IPS-20b (cell line): ENCODE data around the gene CAMK1D.

Experiments
- H3K27ac ChIP-seq: one replicate; pipeline ENCODE4 v1.5.1; 2013; ENCODE audit warnings: low read length
- H3K27me3 ChIP-seq: 2 replicates; pipeline ENCODE4 v1.6.1; 2013; ENCODE audit warnings: mild to moderate bottlenecking, low read length, inconsistent platforms; ENCODE audit not compliant: insufficient read depth
- H3K36me3 ChIP-seq: 2 replicates; pipeline ENCODE4 v1.6.1; 2013; ENCODE audit warnings: low read depth, mild to moderate bottlenecking, inconsistent platforms, low read length, moderate library complexity; ENCODE audit not compliant: insufficient read depth
- H3K4me1 ChIP-seq: 2 replicates; pipeline ENCODE4 v1.6.1; 2013; ENCODE audit warnings: mild to moderate bottlenecking, control low read depth, inconsistent platforms, low read length, moderate library complexity; ENCODE audit not compliant: insufficient read depth
- H3K4me3 ChIP-seq: 2 replicates; pipeline ENCODE4 v1.5.1; 2013; ENCODE audit warnings: mild to moderate bottlenecking, low read length, inconsistent platforms
- H3K9ac ChIP-seq: 2 replicates; pipeline ENCODE4 v1.6.1; 2013; ENCODE audit warnings: low read depth, mild to moderate bottlenecking, inconsistent platforms, low read length, moderate library complexity
- H3K9me3 ChIP-seq: 2 replicates; pipeline ENCODE4 v1.6.1; 2013; ENCODE audit warnings: mild to moderate bottlenecking, low read depth, low read length, inconsistent platforms; ENCODE audit not compliant: insufficient read depth

Gene CAMK1D

DNA sequence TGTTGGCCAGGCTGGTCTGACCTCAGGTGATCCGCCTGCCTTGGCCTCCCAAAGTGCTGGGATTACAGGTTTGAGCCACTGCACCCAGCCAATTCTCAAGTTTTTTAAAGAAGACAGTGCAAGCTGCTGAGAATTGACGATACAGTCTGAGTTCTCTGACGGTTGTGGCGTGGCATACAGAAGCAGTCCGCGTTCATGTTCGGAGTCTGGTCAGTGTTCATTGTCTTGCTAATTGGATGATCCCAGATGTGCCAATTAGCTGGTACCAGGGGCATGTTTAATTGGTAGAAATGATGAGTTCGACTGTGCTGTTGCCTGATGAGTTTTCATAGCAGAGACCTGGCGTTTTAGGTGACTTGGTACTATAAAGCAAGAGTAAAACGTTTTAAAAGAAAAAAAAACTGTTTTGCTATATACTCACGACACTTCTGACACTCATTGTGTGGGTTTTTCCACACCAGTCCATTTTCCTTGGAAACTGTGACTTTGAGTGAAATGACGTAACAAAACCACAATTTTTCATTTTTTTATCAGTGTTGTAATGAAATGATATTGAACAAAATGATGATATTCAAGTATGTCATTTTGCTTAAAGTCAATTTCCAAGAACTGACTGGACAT lies 32.3 kb downstream of the CAMK1D start:
- Histone ChIP-seq H3K4me3 (no peak overlapping the region), H3K4me1 (no peaks in the 10 kb centered on the region), H3K27ac (no peak overlapping the region), H3K9me3 (no peaks in the 10 kb centered on the region), H3K27me3 (no peaks in the 10 kb centered on the region), H3K9ac (no peak overlapping the region), H3K36me3 (no peaks in the 10 kb centered on the region)

GRCh38 chr10:12382157-12382548 lies 32.8 kb downstream of the CAMK1D start:
- no peaks in the 10 kb centered on the region for H3K36me3 ChIP-seq
- no peaks in the 10 kb centered on the region for H3K27me3 ChIP-seq
- H3K9me3 ChIP-seq, result no peaks in the 10 kb centered on the region
- H3K27ac ChIP-seq, result no peak overlapping the region
- no peak overlapping the region for H3K9ac ChIP-seq
- H3K4me3 ChIP-seq, result no peak overlapping the region
- no peaks in the 10 kb centered on the region for H3K4me1 ChIP-seq

DNA sequence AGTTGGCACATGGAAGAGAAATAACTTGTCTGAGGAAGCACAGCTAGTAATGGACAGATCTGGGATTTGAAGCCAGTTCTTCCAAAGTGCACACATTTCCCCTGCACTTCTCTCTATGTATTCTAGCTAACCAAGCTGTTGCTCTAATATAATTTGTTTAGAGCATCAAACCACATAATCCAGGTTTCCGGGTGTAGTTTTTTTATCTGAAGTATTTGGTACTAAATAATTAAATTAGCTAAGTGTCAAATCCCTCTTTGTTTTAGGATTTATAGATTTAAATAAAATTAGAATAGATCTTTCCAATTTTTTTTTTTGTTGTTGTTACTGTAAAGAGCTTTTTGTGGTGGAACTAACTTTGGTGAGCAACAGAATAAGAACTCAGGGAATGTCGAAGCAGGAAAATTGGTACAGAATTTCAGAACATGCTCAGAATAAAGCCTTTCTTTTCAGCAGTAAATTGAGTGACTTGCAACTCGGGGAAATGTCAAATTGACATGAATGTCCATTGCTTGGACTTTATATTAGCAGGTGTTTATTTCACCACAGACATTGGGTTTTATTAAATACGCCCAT lies 33.7 kb downstream of the CAMK1D start:
- no peaks in the 10 kb centered on the region for H3K9me3 ChIP-seq
- no peak overlapping the region for H3K9ac ChIP-seq
- H3K27ac ChIP-seq, result no peak overlapping the region
- H3K4me1 ChIP-seq, result no peaks in the 10 kb centered on the region
- H3K4me3 ChIP-seq, result no peak overlapping the region
- H3K36me3 ChIP-seq, result no peaks in the 10 kb centered on the region
- H3K27me3 ChIP-seq, result no peaks in the 10 kb centered on the region

DNA sequence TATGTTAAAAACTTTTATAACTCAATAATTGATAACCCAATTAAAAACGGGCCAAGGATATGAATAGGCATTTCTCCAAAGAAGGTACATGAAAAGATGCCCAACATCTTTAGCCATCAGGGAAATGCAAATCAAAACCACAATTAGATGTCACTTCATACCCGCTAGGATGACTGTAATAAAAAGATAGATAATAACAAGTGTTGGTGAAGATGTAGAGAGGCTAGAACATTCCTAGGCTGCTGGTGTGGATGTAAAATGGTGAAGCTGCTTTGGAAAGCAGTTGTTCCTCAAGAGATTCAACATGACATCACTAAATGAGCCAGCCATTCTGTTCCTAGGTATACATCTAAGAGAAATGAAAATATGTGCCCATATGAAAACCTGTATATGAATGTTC lies 35.6 kb downstream of the CAMK1D start:
- Histone ChIP-seq H3K27me3 (no peaks in the 10 kb centered on the region), H3K9ac (no peak overlapping the region), H3K36me3 (no peaks in the 10 kb centered on the region), H3K4me3 (no peak overlapping the region), H3K27ac (no peak overlapping the region), H3K9me3 (no peaks in the 10 kb centered on the region), H3K4me1 (no peaks in the 10 kb centered on the region)

- Histone ChIP-seq H3K27ac (no peak overlapping the region), H3K4me1 (peaks cover 5% of the 10 kb centered on the region; the same call in 1 of the 2 replicates), H3K9ac (no peak overlapping the region), H3K9me3 (no peaks in the 10 kb centered on the region), H3K36me3 (no peaks in the 10 kb centered on the region), H3K27me3 (no peaks in the 10 kb centered on the region), H3K4me3 (no peak overlapping the region)
These were observed 38.3 kb downstream of the CAMK1D start for GRCh38 chr10:12387561-12388210.

- Histone ChIP-seq H3K4me3 (no peak overlapping the region), H3K4me1 (peaks cover 5% of the 10 kb centered on the region; the same call in 1 of the 2 replicates)
These were observed 39.3 kb downstream of the CAMK1D start for GRCh38 chr10:12388671-12389070.

DNA sequence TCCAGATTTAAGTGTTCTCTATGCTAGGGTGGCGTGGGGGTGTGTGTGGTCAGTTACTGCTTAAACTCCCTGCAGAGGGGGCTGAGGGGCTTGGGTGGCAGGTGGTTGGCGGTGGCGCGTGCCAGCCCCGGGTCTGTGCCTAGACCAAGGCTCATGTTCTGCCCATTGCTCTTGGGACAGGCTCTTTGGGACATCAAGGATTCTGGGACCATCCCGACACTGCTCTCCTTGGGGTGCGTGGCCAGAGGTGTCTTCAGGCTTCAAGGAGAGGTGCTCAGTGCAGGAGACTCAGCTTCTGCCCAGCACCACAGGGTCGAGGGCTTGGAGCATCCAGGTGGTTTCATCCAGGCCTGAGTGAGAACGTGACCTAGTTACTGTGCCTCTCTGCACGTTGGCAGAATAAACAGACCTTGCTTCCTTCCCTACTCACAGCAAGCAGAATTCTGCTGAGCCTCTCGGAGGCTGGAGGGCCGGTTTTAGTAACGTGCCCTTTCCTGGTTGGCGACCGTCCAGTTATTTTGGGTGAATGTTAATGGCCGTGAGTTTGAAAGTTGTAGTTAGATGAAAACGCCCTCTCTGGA lies 39.9 kb downstream of the CAMK1D start:
- Histone ChIP-seq H3K9me3 (no peaks in the 10 kb centered on the region), H3K36me3 (no peaks in the 10 kb centered on the region), H3K27ac (no peak overlapping the region), H3K4me3 (no peak overlapping the region), H3K27me3 (no peaks in the 10 kb centered on the region), H3K4me1 (peaks cover 5% of the 10 kb centered on the region; the same call in 1 of the 2 replicates), H3K9ac (no peak overlapping the region)

More at GRCh38 chr10:12388671-12389070, 39.3 kb downstream of the CAMK1D start:
- Histone ChIP-seq H3K27me3 (no peaks in the 10 kb centered on the region), H3K27ac (no peak overlapping the region), H3K9ac (no peak overlapping the region), H3K36me3 (no peaks in the 10 kb centered on the region), H3K9me3 (no peaks in the 10 kb centered on the region)

- H3K27me3 ChIP-seq, result no peaks in the 10 kb centered on the region
- H3K4me1 ChIP-seq, result peaks cover 7% of the 10 kb centered on the region; the same call in 1 of the 2 replicates
- H3K36me3 ChIP-seq, result no peaks in the 10 kb centered on the region
- no peak overlapping the region for H3K9ac ChIP-seq
- no peaks in the 10 kb centered on the region for H3K9me3 ChIP-seq
- H3K4me3 ChIP-seq, result no peak overlapping the region
- no peak overlapping the region for H3K27ac ChIP-seq
These were observed 41.4 kb downstream of the CAMK1D start for GRCh38 chr10:12390733-12391132.

GRCh38 chr10:12391206-12391605 lies 41.9 kb downstream of the CAMK1D start:
- H3K4me3 ChIP-seq, result no peak overlapping the region

DNA sequence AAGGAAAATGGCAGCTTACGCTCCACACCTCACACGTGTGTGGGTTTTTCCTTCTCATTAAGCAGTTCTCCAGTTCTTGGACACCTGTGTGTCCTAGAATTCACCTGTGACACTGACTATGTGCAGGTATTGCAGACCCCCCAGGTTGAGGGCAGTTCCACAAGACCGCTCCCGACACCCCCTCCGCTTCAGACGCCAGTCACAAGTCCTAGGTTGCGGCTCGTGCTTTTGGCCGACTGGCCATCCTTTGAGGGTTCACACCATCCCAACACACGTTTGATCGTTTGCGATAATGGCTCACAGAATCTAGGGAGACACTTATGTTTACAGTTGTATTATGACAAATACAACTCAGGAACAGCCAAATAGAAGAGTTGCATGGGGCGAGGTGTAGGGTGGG lies 44.5 kb downstream of the CAMK1D start:
- H3K27ac ChIP-seq, result no peak overlapping the region
- H3K9me3 ChIP-seq, result no peaks in the 10 kb centered on the region
- H3K27me3 ChIP-seq, result no peaks in the 10 kb centered on the region
- no peaks in the 10 kb centered on the region for H3K36me3 ChIP-seq
- no peak overlapping the region for H3K9ac ChIP-seq
- peaks cover 13% of the 10 kb centered on the region; the same call in 1 of the 2 replicates for H3K4me1 ChIP-seq
- H3K4me3 ChIP-seq, result no peak overlapping the region

More at GRCh38 chr10:12391206-12391605, 41.9 kb downstream of the CAMK1D start:
- no peak overlapping the region for H3K27ac ChIP-seq
- H3K9me3 ChIP-seq, result no peaks in the 10 kb centered on the region
- H3K27me3 ChIP-seq, result no peaks in the 10 kb centered on the region
- H3K9ac ChIP-seq, result no peak overlapping the region
- no peaks in the 10 kb centered on the region for H3K36me3 ChIP-seq
- peaks cover 7% of the 10 kb centered on the region; the same call in 1 of the 2 replicates for H3K4me1 ChIP-seq

GRCh38 chr10:12394241-12395033 lies 45.1 kb downstream of the CAMK1D start:
- H3K4me3 ChIP-seq, result no peak overlapping the region
- no peak overlapping the region for H3K27ac ChIP-seq
- no peak overlapping the region for H3K9ac ChIP-seq
- no peaks in the 10 kb centered on the region for H3K9me3 ChIP-seq
- no peaks in the 10 kb centered on the region for H3K36me3 ChIP-seq
- H3K27me3 ChIP-seq, result no peaks in the 10 kb centered on the region
- peaks cover 13% of the 10 kb centered on the region; the same call in 1 of the 2 replicates for H3K4me1 ChIP-seq
